Fibroblast of pulmonary artery (primary cell): ENCODE measurements around the gene RAB40AL.
"Not testable (repeated sequence)": the region's sequence is repeated elsewhere in the genome, so short reads cannot be mapped to it uniquely, and the experiment has no call there.

Experiments used
- DNase-seq: peaks from one replicate; pipeline ENCODE4 v3.0.0-alpha.2; 2010; ENCODE audit warnings: low read depth
- H3K4me3 ChIP-seq: replicated peaks from 2 replicates; pipeline ENCODE4 v1.5.1; 2011; ENCODE audit warnings: low read depth, mild to moderate bottlenecking, control low read depth, low read length, moderate library complexity
- CTCF ChIP-seq: IDR thresholded peaks from 2 replicates; pipeline ENCODE4 v1.5.1; 2011; ENCODE audit warnings: mild to moderate bottlenecking, control low read depth, low read length, inconsistent platforms; ENCODE audit errors: missing control alignments

The RAB40AL gene

GRCh38 chrX:102936972-102937371 is at the start of gene RAB40AL:
Gene RAB40AL, plus strand, starts transcription at chrX:102937272. Its CDS starts 47 bp downstream, at chrX:102937319.
- H3K4me3 ChIP-seq, DNase-seq: not testable (repeated sequence)

- DNase-seq = no peak
- TF ChIP-seq CTCF = no peak
- no peak overlapping the region for H3K4me3 ChIP-seq
These were observed 49.4 kb upstream of the RAB40AL start for GRCh38 chrX:102887687-102888086.

GRCh38 chrX:102892103-102892502 is 45.0 kb upstream of the RAB40AL start:
- no peak for TF ChIP-seq CTCF
- DNase-seq = peak; percentile 5
- no peak overlapping the region for H3K4me3 ChIP-seq

GRCh38 chrX:102899940-102900916 is 36.8 kb upstream of the RAB40AL start:
- TF ChIP-seq CTCF = peak; percentile 68
- peak; percentile 72 for DNase-seq
- H3K4me3 ChIP-seq = no peak overlapping the region

GRCh38 chrX:102902355-102902754 is 34.7 kb upstream of the RAB40AL start:
- DNase-seq = no peak

GRCh38 chrX:102930990-102931756 is 5.9 kb upstream of the RAB40AL start:
- no peak overlapping the region for H3K4me3 ChIP-seq
- no peak for TF ChIP-seq CTCF
- no peak for DNase-seq

More at GRCh38 chrX:102902355-102902754, 34.7 kb upstream of the RAB40AL start:
- no peak overlapping the region for H3K4me3 ChIP-seq
- no peak for TF ChIP-seq CTCF

GRCh38 chrX:102934624-102935023 is 2.4 kb upstream of the RAB40AL start:
- TF ChIP-seq CTCF = peak; percentile 71
- DNase-seq = peak; percentile 45

More at GRCh38 chrX:102934624-102935023, 2.4 kb upstream of the RAB40AL start:
- no peak overlapping the region for H3K4me3 ChIP-seq
